SK-N-SH (cell line): ENCODE results near the gene ACOT8. TPM values are rescaled to one million over a fixed set of nuclear protein-coding genes. Genes with fewer than 3 reads are reported as not detected.
A peak's percentile ranks its signal among the peaks of the same experiment; 100 is the strongest.

Source experiments
- CTCF ChIA-PET: fragments of 300-600, 350-600 bp; formaldehyde crosslinking; extraction: SDS; loops from one replicate; lab custom pipeline; 2021; lab: Yijun Ruan, JAX
- POLR2A ChIA-PET: fragments of 350-600 bp; sonication (Branson Sonifier 250); formaldehyde crosslinking; extraction: SDS; loops from one replicate; lab custom pipeline; 2020; ENCODE audit warnings: antibody characterized with exemption, inconsistent platforms; lab: Yijun Ruan, JAX
- DNase-seq: peaks from one replicate; pipeline ENCODE4 v3.0.0; 2012
- H2AFZ ChIP-seq: fragments of 200-600 bp; sonication (generic); 2 replicates; pipeline ENCODE4 v1.8.1; 2016; ENCODE audit warnings: antibody characterized with exemption, mild to moderate bottlenecking, low read depth
- H3F3A ChIP-seq: fragments of 200-600 bp; sonication (generic); replicated peaks from 2 replicates; pipeline ENCODE3; 2016; ENCODE audit warnings: antibody characterized with exemption, mild to moderate bottlenecking; ENCODE audit not compliant: insufficient read depth
- H3K27ac ChIP-seq, 2 experiments: fragments of 200-500 bp in 1 of 2; fragments of 200-600 bp in 1 of 2; sonication (Bioruptor generic) in 1 of 2; sonication (generic), shearing (Covaris generic) in 1 of 2; 2 replicates each; pipeline versions ENCODE4 v1.5.1 to v1.6.1; 2014 to 2016; ENCODE audit warnings: low read depth in 2 of 2, inconsistent platforms in 1 of 2, low read length in 1 of 2, mild to moderate bottlenecking in 1 of 2, mixed read lengths in 1 of 2
- H3K27me3 ChIP-seq: fragments of 200-600 bp; sonication (generic), shearing (Covaris generic); 2 replicates; pipeline ENCODE4 v1.6.1; 2016; ENCODE audit warnings: mixed run types; ENCODE audit not compliant: insufficient read depth
- H3K36me3 ChIP-seq, 2 experiments: fragments of 200-500 bp in 1 of 2; fragments of 200-600 bp in 1 of 2; sonication (Bioruptor generic) in 1 of 2; sonication (generic) in 1 of 2; replicated peaks in 1 of 2; 2 replicates each; pipeline versions ENCODE3 to v1.5.1; 2014 to 2016; ENCODE audit warnings: low read length in 1 of 2, mild to moderate bottlenecking in 1 of 2; ENCODE audit not compliant: insufficient read depth in 2 of 2, control insufficient read depth in 1 of 2
- H3K4me1 ChIP-seq, 2 experiments: fragments of 200-500 bp in 1 of 2; fragments of 200-600 bp in 1 of 2; sonication (Bioruptor generic) in 1 of 2; sonication (generic), shearing (Covaris generic) in 1 of 2; 2 replicates each; pipeline versions ENCODE4 v1.5.1 to v1.6.1; 2014 to 2016; ENCODE audit warnings: low read depth in 1 of 2, low read length in 1 of 2, mixed run types in 1 of 2; ENCODE audit not compliant: insufficient read depth in 2 of 2, control insufficient read depth in 1 of 2
- H3K4me2 ChIP-seq: fragments of 200-600 bp; sonication (generic), shearing (Covaris generic); 2 replicates; pipeline ENCODE4 v1.6.1; 2017; ENCODE audit warnings: mixed run types
- H3K4me3 ChIP-seq, 2 experiments: fragments of 200-500 bp in 1 of 2; fragments of 200-600 bp in 1 of 2; sonication (Bioruptor generic) in 1 of 2; sonication (generic), shearing (Covaris generic) in 1 of 2; 2 replicates each; pipeline versions ENCODE4 v1.5.1 to v1.8.1; 2014 to 2016; ENCODE audit warnings: low read depth in 2 of 2, inconsistent platforms in 1 of 2, low read length in 1 of 2, mild to moderate bottlenecking in 1 of 2, mixed read lengths in 1 of 2, moderate library complexity in 1 of 2
- H3K79me2 ChIP-seq: fragments of 200-600 bp; sonication (generic); 2 replicates; pipeline ENCODE4 v1.8.1; 2017; ENCODE audit warnings: mild to moderate bottlenecking; ENCODE audit not compliant: insufficient read depth
- H3K9ac ChIP-seq: fragments of 200-600 bp; sonication (generic); 2 replicates; pipeline ENCODE4 v1.6.1; 2017; ENCODE audit warnings: mixed run types
- H3K9me2 ChIP-seq: fragments of 200-600 bp; sonication (generic); 2 replicates; pipeline ENCODE4 v1.6.1; 2017; ENCODE audit warnings: mixed run types
- H3K9me3 ChIP-seq: fragments of 200-600 bp; sonication (generic); 2 replicates; pipeline ENCODE4 v1.6.1; 2017; ENCODE audit warnings: mixed run types, mild to moderate bottlenecking, moderate library complexity
- H4K20me1 ChIP-seq: fragments of 200-600 bp; sonication (generic); 2 replicates; pipeline ENCODE4 v1.6.1; 2017; ENCODE audit warnings: mild to moderate bottlenecking, mixed run types; ENCODE audit not compliant: insufficient read depth
- CHD2 ChIP-seq: fragments of 150-350 bp; IDR thresholded peaks from 2 replicates; pipeline ENCODE4 v1.6.1; 2018; ENCODE audit warnings: low read length; ENCODE audit not compliant: partially characterized antibody
- EZH2phosphoT487 ChIP-seq: fragments of 200-600 bp; sonication (generic); IDR thresholded peaks from 2 replicates; pipeline ENCODE4 v1.6.1; 2017; ENCODE audit warnings: low read depth, mixed run types, mild to moderate bottlenecking, antibody characterized with exemption, moderate library complexity, borderline replicate concordance
- FOSL2 ChIP-seq: IDR thresholded peaks from 2 replicates; pipeline ENCODE4 v1.4.0; 2012; ENCODE audit warnings: low read depth, mild to moderate bottlenecking, moderate library complexity, borderline replicate concordance
- FOXJ3 ChIP-seq: sonication (generic); formaldehyde crosslinking; IDR thresholded peaks from 2 replicates; pipeline ENCODE4 v1.5.1; 2020; ENCODE audit warnings: mild to moderate bottlenecking, missing genetic modification reagents
- GABPA ChIP-seq: IDR thresholded peaks from 2 replicates; pipeline ENCODE4 v1.4.0; 2012; ENCODE audit warnings: low read depth, mild to moderate bottlenecking
- JUND ChIP-seq: IDR thresholded peaks from 2 replicates; pipeline ENCODE4 v1.4.0; 2012
- MEF2A ChIP-seq: IDR thresholded peaks from 2 replicates; pipeline ENCODE4 v1.4.0; 2012; ENCODE audit warnings: low read depth, borderline replicate concordance
- NFIC ChIP-seq: IDR thresholded peaks from 2 replicates; pipeline ENCODE4 v1.4.0; 2012; ENCODE audit warnings: borderline replicate concordance
- NRF1 ChIP-seq: IDR thresholded peaks from 2 replicates; pipeline ENCODE4 v1.6.1; 2012; ENCODE audit warnings: low read depth, mild to moderate bottlenecking, low read length
- POLR2AphosphoS5 ChIP-seq: IDR thresholded peaks from 2 replicates; pipeline ENCODE4 v1.6.1; 2012; ENCODE audit warnings: low read depth, low read length
- RAD21 ChIP-seq: IDR thresholded peaks from 2 replicates; pipeline ENCODE4 v1.6.1; 2012; ENCODE audit warnings: mild to moderate bottlenecking, low read length
- RCOR1 ChIP-seq: fragments of 150-350 bp; IDR thresholded peaks from 2 replicates; pipeline ENCODE4 v1.6.1; 2017; ENCODE audit warnings: antibody characterized with exemption, low read length
- RFX5 ChIP-seq: IDR thresholded peaks from 2 replicates; pipeline ENCODE4 v1.6.1; 2012; ENCODE audit warnings: mild to moderate bottlenecking, improper control_type of control experiment, low read length
- SIN3A ChIP-seq: IDR thresholded peaks from 2 replicates; pipeline ENCODE4 v1.6.1; 2012; ENCODE audit warnings: low read depth, mild to moderate bottlenecking, low read length, moderate library complexity, borderline replicate concordance
- TCF12 ChIP-seq: IDR thresholded peaks from 2 replicates; pipeline ENCODE4 v1.4.0; 2012
- WGBS: methylation state at CpG from one replicate; pipeline ENCODE4 v1.1.6; 2017; ENCODE audit warnings: low lambda C conversion rate; 5-methylcytosine and 5-hydroxymethylcytosine counted together
- polyA plus RNA-seq, 3 experiments: library from polyadenylated mRNA; depleted of rRNA; stranded (reverse); fragments of >200 nt; gene quantifications; 2 replicates each; pipeline ENCODE4 v1.2.3, GENCODE V29; 2012
- TF ChIP-seq, protein P1 (sequence below): IDR thresholded peaks from 2 replicates; pipeline ENCODE4 v1.4.0; 2012; ENCODE audit warnings: low read depth, borderline replicate concordance
- TF ChIP-seq, protein P2 (sequence below): IDR thresholded peaks from 2 replicates; pipeline ENCODE4 v1.6.1; 2012; ENCODE audit warnings: mild to moderate bottlenecking, low read depth, low read length, moderate library complexity

ACOT8 gene
- polyA plus RNA-seq, 1 of the 3 experiments (the other 2 are of a cell fraction), result 48.4 TPM

DNA sequence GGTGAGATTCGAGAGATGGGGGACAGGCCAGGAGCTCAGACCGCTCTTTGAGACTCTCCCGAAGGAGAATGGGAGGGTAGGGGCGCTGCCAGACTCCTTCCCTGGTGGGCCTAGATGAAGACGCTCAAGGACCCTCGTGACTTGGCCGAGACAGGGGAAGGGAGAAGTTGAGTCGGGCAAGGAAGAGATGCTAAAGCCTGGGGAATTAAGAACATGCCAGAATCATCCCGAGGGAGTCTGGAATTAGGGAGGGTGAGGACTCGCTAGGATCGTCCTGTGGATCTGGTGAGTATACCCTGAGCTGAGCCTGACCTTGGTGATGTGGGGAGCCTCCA, 44.2 kb downstream of the ACOT8 start:
- peaks cover 20% of the 10 kb centered on the region for H3F3A ChIP-seq
- DNase-seq, result no peak
- no peaks in the 10 kb centered on the region for H3K9me2 ChIP-seq
- peaks cover 33% of the 10 kb centered on the region for H3K79me2 ChIP-seq
- H3K27me3 ChIP-seq, result no peaks in the 10 kb centered on the region
- H3K9ac ChIP-seq, result peak overlapping the region; percentile 88
- H2AFZ ChIP-seq, result peak overlapping the region; percentile 78
- H3K9me3 ChIP-seq, result no peaks in the 10 kb centered on the region
- ChIA-PET POLR2A (interaction anchor here (1.2 to 1.7 kb wide), 2 partner anchors 20 to 21 kb away, joined by 4 read pairs; partner anchors contain the start of gene SNX21), CTCF (interaction anchor here (0.6 to 2.4 kb wide), 4 partner anchors 14 to 275 kb away, joined by 3 to 13 read pairs (median 4); no protein-coding TSS in a partner anchor)
- H3K36me3 ChIP-seq, result peaks cover 27 to 29% of the 10 kb centered on the region in 2 experiments
- H3K27ac ChIP-seq, result peak overlapping the region; percentile 44 to 54
- no peaks in the 10 kb centered on the region for H4K20me1 ChIP-seq
- TF ChIP-seq, protein P1, sequence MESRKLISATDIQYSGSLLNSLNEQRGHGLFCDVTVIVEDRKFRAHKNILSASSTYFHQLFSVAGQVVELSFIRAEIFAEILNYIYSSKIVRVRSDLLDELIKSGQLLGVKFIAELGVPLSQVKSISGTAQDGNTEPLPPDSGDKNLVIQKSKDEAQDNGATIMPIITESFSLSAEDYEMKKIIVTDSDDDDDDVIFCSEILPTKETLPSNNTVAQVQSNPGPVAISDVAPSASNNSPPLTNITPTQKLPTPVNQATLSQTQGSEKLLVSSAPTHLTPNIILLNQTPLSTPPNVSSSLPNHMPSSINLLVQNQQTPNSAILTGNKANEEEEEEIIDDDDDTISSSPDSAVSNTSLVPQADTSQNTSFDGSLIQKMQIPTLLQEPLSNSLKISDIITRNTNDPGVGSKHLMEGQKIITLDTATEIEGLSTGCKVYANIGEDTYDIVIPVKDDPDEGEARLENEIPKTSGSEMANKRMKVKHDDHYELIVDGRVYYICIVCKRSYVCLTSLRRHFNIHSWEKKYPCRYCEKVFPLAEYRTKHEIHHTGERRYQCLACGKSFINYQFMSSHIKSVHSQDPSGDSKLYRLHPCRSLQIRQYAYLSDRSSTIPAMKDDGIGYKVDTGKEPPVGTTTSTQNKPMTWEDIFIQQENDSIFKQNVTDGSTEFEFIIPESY, result no peak
- TF ChIP-seq FOXJ3 (no peak), NFIC (no peak), RFX5 (no peak), NRF1 (no peak), MEF2A (no peak), TCF12 (no peak), JUND (no peak), POLR2AphosphoS5 (no peak), FOSL2 (no peak), GABPA (no peak), EZH2phosphoT487 (no peak), RAD21 (no peak), CHD2 (no peak), RCOR1 (no peak), SIN3A (no peak)
- TF ChIP-seq, protein P2, sequence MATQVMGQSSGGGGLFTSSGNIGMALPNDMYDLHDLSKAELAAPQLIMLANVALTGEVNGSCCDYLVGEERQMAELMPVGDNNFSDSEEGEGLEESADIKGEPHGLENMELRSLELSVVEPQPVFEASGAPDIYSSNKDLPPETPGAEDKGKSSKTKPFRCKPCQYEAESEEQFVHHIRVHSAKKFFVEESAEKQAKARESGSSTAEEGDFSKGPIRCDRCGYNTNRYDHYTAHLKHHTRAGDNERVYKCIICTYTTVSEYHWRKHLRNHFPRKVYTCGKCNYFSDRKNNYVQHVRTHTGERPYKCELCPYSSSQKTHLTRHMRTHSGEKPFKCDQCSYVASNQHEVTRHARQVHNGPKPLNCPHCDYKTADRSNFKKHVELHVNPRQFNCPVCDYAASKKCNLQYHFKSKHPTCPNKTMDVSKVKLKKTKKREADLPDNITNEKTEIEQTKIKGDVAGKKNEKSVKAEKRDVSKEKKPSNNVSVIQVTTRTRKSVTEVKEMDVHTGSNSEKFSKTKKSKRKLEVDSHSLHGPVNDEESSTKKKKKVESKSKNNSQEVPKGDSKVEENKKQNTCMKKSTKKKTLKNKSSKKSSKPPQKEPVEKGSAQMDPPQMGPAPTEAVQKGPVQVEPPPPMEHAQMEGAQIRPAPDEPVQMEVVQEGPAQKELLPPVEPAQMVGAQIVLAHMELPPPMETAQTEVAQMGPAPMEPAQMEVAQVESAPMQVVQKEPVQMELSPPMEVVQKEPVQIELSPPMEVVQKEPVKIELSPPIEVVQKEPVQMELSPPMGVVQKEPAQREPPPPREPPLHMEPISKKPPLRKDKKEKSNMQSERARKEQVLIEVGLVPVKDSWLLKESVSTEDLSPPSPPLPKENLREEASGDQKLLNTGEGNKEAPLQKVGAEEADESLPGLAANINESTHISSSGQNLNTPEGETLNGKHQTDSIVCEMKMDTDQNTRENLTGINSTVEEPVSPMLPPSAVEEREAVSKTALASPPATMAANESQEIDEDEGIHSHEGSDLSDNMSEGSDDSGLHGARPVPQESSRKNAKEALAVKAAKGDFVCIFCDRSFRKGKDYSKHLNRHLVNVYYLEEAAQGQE, result no peak
- WGBS, result 2% methylated on average over 11 of the region's 11 CpGs
- H3K4me2 ChIP-seq, result peak overlapping the region; percentile 94
- peak overlapping the region; percentile 78 to 80 for H3K4me3 ChIP-seq
- peaks cover 0 to 11% of the 10 kb centered on the region in 2 experiments; a peak in 1 of 4 replicates for H3K4me1 ChIP-seq
